SU-DHL-6 (cell line): ENCODE measurements around the gene MLC1.

ENCODE experiments used
- H2AFZ ChIP-seq: fragments of 200-600 bp; sonication (generic); 2 replicates; pipeline ENCODE4 v1.6.1; 2014; ENCODE audit warnings: low read depth, mild to moderate bottlenecking, moderate library complexity, mixed read lengths, antibody characterized with exemption, low read length; ENCODE audit not compliant: severe bottlenecking
- H3F3A ChIP-seq: fragments of 200-600 bp; shearing (Covaris generic); 2 replicates; pipeline ENCODE4 v1.6.0; 2016; ENCODE audit warnings: antibody characterized with exemption, mild to moderate bottlenecking; ENCODE audit not compliant: insufficient read depth
- H3K27ac ChIP-seq: fragments of 200-600 bp; sonication (generic); 2 replicates; pipeline ENCODE4 v1.5.1; 2016; ENCODE audit warnings: low read depth, mild to moderate bottlenecking, low read length, moderate library complexity, mixed read lengths
- H3K27me3 ChIP-seq: fragments of 200-600 bp; sonication (generic), shearing (Covaris generic); 2 replicates; pipeline ENCODE4 v1.6.0; 2014; ENCODE audit warnings: mild to moderate bottlenecking, low read length
- H3K36me3 ChIP-seq: fragments of 200-600 bp; sonication (generic); 2 replicates; pipeline ENCODE4 v1.6.1; 2014; ENCODE audit warnings: mild to moderate bottlenecking, low read length, mixed read lengths
- H3K4me2 ChIP-seq: fragments of 300-600, 200-600 bp; shearing (Covaris generic), sonication (generic); 2 replicates; pipeline ENCODE4 v1.6.0; 2014; ENCODE audit warnings: low read length, low read depth, mild to moderate bottlenecking; ENCODE audit not compliant: poor library complexity, severe bottlenecking
- H3K4me3 ChIP-seq: fragments of 200-600 bp; sonication (generic); 2 replicates; pipeline ENCODE4 v1.5.1; 2014; ENCODE audit warnings: antibody characterized with exemption, low read length, mild to moderate bottlenecking, mixed read lengths; ENCODE audit not compliant: insufficient read depth, poor library complexity, severe bottlenecking
- H3K79me2 ChIP-seq: fragments of 200-600 bp; sonication (generic); 2 replicates; pipeline ENCODE4 v1.6.1; 2014; ENCODE audit warnings: mild to moderate bottlenecking, low read length, moderate library complexity; ENCODE audit not compliant: insufficient read depth
- H3K9ac ChIP-seq: fragments of 200-600 bp; sonication (generic); 2 replicates; pipeline ENCODE4 v1.7.0; 2014; ENCODE audit warnings: mild to moderate bottlenecking, low read length
- H3K9me2 ChIP-seq: fragments of 200-600 bp; sonication (generic); replicated peaks from 2 replicates; pipeline ENCODE4 v1.6.1; 2014; ENCODE audit warnings: low read length; ENCODE audit not compliant: insufficient read depth
- H3K9me3 ChIP-seq: fragments of 200-600 bp; sonication (generic); 2 replicates; pipeline ENCODE4 v1.6.1; 2014; ENCODE audit warnings: low read length, mixed read lengths; ENCODE audit not compliant: insufficient read depth
- H4K20me1 ChIP-seq: fragments of 200-600 bp; sonication (generic); 2 replicates; pipeline ENCODE4 v1.6.1; 2014; ENCODE audit warnings: low read depth, mild to moderate bottlenecking, antibody characterized with exemption, low read length, moderate library complexity, mixed read lengths
- CTCF ChIP-seq: fragments of 200-600 bp; sonication (generic); IDR thresholded peaks from one replicate; pipeline ENCODE4 v1.5.1; 2017; ENCODE audit warnings: antibody characterized with exemption, mild to moderate bottlenecking, low read length, moderate library complexity; ENCODE audit not compliant: insufficient read depth, poor library complexity, severe bottlenecking
- EZH2phosphoT487 ChIP-seq: fragments of 200-600 bp; sonication (generic), shearing (Covaris generic); conservative IDR thresholded peaks from 2 replicates; pipeline ENCODE4 v1.6.1; 2018; ENCODE audit warnings: mild to moderate bottlenecking, antibody characterized with exemption, low read length, moderate library complexity, mixed read lengths

The MLC1 gene

GRCh38 chr22:50027639-50028537 is 57.3 kb downstream of the MLC1 start:
- Histone ChIP-seq H3K9me3 (no peaks in the 10 kb centered on the region), H3K36me3 (no peaks in the 10 kb centered on the region), H3K27me3 (no peaks in the 10 kb centered on the region), H3K9me2 (no peaks in the 10 kb centered on the region), H3K9ac (no peak overlapping the region), H2AFZ (no peak overlapping the region), H3K79me2 (no peaks in the 10 kb centered on the region), H3K4me2 (no peak overlapping the region), H4K20me1 (no peaks in the 10 kb centered on the region), H3K4me3 (no peak overlapping the region), H3F3A (no peaks in the 10 kb centered on the region), H3K27ac (no peak overlapping the region)
- TF ChIP-seq EZH2phosphoT487, result no peak
- no peak for TF ChIP-seq CTCF

GRCh38 chr22:50025993-50026392 is 59.2 kb downstream of the MLC1 start:
- Histone ChIP-seq H2AFZ (no peak overlapping the region), H3K9me3 (no peaks in the 10 kb centered on the region), H3K9ac (no peak overlapping the region), H3K27ac (no peak overlapping the region), H4K20me1 (no peaks in the 10 kb centered on the region), H3K4me3 (no peak overlapping the region), H3K79me2 (no peaks in the 10 kb centered on the region), H3K36me3 (no peaks in the 10 kb centered on the region), H3F3A (no peaks in the 10 kb centered on the region), H3K9me2 (no peaks in the 10 kb centered on the region), H3K4me2 (no peak overlapping the region), H3K27me3 (no peaks in the 10 kb centered on the region)
- no peak for TF ChIP-seq CTCF
- no peak for TF ChIP-seq EZH2phosphoT487

GRCh38 chr22:50022171-50022819 is 62.9 kb downstream of the MLC1 start:
- Histone ChIP-seq H3F3A (no peaks in the 10 kb centered on the region), H2AFZ (no peak overlapping the region), H3K36me3 (no peaks in the 10 kb centered on the region), H3K9me2 (no peaks in the 10 kb centered on the region), H3K27ac (no peak overlapping the region), H3K27me3 (no peaks in the 10 kb centered on the region), H3K9ac (no peak overlapping the region), H3K4me2 (no peak overlapping the region), H3K9me3 (no peaks in the 10 kb centered on the region), H3K79me2 (no peaks in the 10 kb centered on the region), H3K4me3 (no peak overlapping the region), H4K20me1 (no peaks in the 10 kb centered on the region)
- no peak for TF ChIP-seq CTCF
- no peak for TF ChIP-seq EZH2phosphoT487
